Measurements from ENCODE around the gene HDDC3. TPM values are rescaled to one million over a fixed set of nuclear protein-coding genes. Genes with fewer than 3 reads are reported as not detected.

Gene HDDC3
- total RNA-seq, 6 experiments from 2014 or later = 8.8 to 17.6 (median 11.5) TPM

- Histone ChIP-seq H3K4me3 (no peak overlapping the region), H3K9me3 (no peaks in the 10 kb centered on the region), H3K4me1 (peaks cover 0 to 7% (median 0%) of the 10 kb centered on the region in 4 donors), H3K36me3 (peaks cover 5 to 81% (median 51%) of the 10 kb centered on the region in 4 donors), H3K27me3 (no peaks in the 10 kb centered on the region), H3K27ac (no peak overlapping the region)
- intact Hi-C loops (cut with DNase I) = no loop called here
- WGBS (ENCODE audit: insufficient coverage, low coverage, low lambda C conversion rate, missing lambda C conversion rate) = 78% methylated on average over 8 of the region's 9 CpGs
- DNase-seq (no peak), ATAC-seq (no peak)
- TF ChIP-seq POLR2A (IDR thresholded peaks at IDR 0.05) = no peak
- TF ChIP-seq, protein P1, sequence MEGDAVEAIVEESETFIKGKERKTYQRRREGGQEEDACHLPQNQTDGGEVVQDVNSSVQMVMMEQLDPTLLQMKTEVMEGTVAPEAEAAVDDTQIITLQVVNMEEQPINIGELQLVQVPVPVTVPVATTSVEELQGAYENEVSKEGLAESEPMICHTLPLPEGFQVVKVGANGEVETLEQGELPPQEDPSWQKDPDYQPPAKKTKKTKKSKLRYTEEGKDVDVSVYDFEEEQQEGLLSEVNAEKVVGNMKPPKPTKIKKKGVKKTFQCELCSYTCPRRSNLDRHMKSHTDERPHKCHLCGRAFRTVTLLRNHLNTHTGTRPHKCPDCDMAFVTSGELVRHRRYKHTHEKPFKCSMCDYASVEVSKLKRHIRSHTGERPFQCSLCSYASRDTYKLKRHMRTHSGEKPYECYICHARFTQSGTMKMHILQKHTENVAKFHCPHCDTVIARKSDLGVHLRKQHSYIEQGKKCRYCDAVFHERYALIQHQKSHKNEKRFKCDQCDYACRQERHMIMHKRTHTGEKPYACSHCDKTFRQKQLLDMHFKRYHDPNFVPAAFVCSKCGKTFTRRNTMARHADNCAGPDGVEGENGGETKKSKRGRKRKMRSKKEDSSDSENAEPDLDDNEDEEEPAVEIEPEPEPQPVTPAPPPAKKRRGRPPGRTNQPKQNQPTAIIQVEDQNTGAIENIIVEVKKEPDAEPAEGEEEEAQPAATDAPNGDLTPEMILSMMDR (IDR thresholded peaks at IDR 0.05) = no peak
These were observed 24.4 kb downstream of the HDDC3 start for GRCh38 chr15:90907838-90908507.

DNA sequence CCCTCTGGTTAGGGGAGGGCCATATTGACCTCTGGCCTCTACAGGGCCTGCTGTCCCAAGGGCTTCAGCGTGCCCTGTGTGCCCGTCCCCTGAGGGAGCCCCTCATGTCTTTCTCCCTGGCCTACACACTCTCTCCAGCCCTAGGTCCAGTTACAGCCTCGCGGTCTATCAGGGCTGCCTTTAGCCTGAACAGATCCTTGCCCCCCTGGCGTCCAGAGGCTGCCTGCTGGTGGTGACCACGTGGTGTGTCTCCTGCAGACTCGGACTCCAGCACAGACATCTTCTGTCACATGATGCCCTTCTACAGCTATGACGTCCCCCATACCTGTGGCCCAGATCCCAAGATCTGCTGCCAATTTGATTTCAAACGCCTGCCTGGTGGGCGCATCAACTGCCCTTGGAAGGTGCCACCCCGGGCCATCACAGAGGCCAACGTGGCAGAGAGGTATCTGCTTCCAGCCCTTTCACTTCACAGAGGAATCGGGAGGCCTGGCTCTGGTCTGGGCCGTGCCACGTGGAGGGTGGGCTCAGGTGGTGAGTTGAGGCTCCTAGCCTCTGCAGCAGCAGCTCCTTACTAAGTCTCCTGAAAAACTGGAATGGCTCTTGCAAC lies 25.2 kb downstream of the HDDC3 start:
- TF ChIP-seq, protein P1 (IDR thresholded peaks at IDR 0.05) = no peak
- no peak for TF ChIP-seq POLR2A (IDR thresholded peaks at IDR 0.05)
- DNase-seq = peak in 2 of 3 donors; percentile 13 to 37
- Histone ChIP-seq H3K27ac (no peak overlapping the region), H3K9me3 (no peaks in the 10 kb centered on the region), H3K4me1 (peaks cover 0 to 7% (median 0%) of the 10 kb centered on the region in 4 donors), H3K36me3 (peaks cover 5 to 73% (median 43%) of the 10 kb centered on the region in 4 donors), H3K27me3 (no peaks in the 10 kb centered on the region), H3K4me3 (no peak overlapping the region)
- intact Hi-C loops (cut with DNase I) = no loop called here
- no peak for ATAC-seq
- WGBS (ENCODE audit: insufficient coverage, low coverage, low lambda C conversion rate, missing lambda C conversion rate) = 73% methylated on average over 4 of the region's 15 CpGs

- H3K36me3 ChIP-seq = peaks cover 4 to 64% (median 37%) of the 10 kb centered on the region in 4 donors
- no peaks in the 10 kb centered on the region for H3K9me3 ChIP-seq
- H3K4me1 ChIP-seq = peaks cover 0 to 13% (median 3%) of the 10 kb centered on the region in 4 donors
- TF ChIP-seq, protein P1 (IDR thresholded peaks at IDR 0.05) = no peak
- no peak for TF ChIP-seq POLR2A (IDR thresholded peaks at IDR 0.05)
- no peaks in the 10 kb centered on the region for H3K27me3 ChIP-seq
- H3K27ac ChIP-seq = no peak overlapping the region
- intact Hi-C loops (cut with DNase I) = no loop called here
- WGBS (ENCODE audit: insufficient coverage, low coverage, low lambda C conversion rate, missing lambda C conversion rate) = 92% methylated on average over 3 of the region's 11 CpGs
- peak in 1 of 3 donors; percentile 38 for DNase-seq
- ATAC-seq = no peak
- H3K4me3 ChIP-seq = no peak overlapping the region
These were observed 26.0 kb downstream of the HDDC3 start for GRCh38 chr15:90906181-90906849.

GRCh38 chr15:90905306-90906180 lies 26.8 kb downstream of the HDDC3 start:
- 100% methylated on average over 10 of the region's 28 CpGs for WGBS (ENCODE audit: insufficient coverage, low coverage, low lambda C conversion rate, missing lambda C conversion rate)

More at GRCh38 chr15:90905306-90906180, 26.8 kb downstream of the HDDC3 start:
- Histone ChIP-seq H3K9me3 (no peaks in the 10 kb centered on the region), H3K4me3 (no peak overlapping the region), H3K27me3 (no peaks in the 10 kb centered on the region), H3K27ac (no peak overlapping the region), H3K4me1 (peaks cover 0 to 13% (median 3%) of the 10 kb centered on the region in 4 donors), H3K36me3 (peaks cover 0 to 57% (median 31%) of the 10 kb centered on the region in 4 donors)
- DNase-seq (peak in 2 of 3 donors; percentile 15 to 53), ATAC-seq (no peak)
- intact Hi-C loops (cut with DNase I) = no loop called here
- TF ChIP-seq, protein P1 (IDR thresholded peaks at IDR 0.05) = no peak
- no peak for TF ChIP-seq POLR2A (IDR thresholded peaks at IDR 0.05)

Data from right lobe of liver (tissue), 6 donors.